Breast epithelium (tissue), 3 donors: ENCODE measurements around the gene PDGFRA.

Source experiments
- POLR2A ChIP-seq: fragments of 450-650 bp; IDR thresholded peaks from one replicate; pipeline ENCODE4 v1.6.1; 2016; ENCODE audit warnings: antibody characterized with exemption, mild to moderate bottlenecking, moderate library complexity
- POLR2AphosphoS5 ChIP-seq, 3 donors: sonication (generic); formaldehyde crosslinking; IDR thresholded peaks; one replicate each; pipeline ENCODE4 v1.6.1; 2017; ENCODE audit warnings: antibody characterized with exemption in 3 of 3
- TF ChIP-seq, protein P1 (sequence below), 3 donors: fragments of 450-650 bp; IDR thresholded peaks; one replicate each; pipeline ENCODE4 v1.5.1; 2016 to 2017; ENCODE audit warnings: antibody characterized with exemption in 3 of 3, mild to moderate bottlenecking in 3 of 3, moderate library complexity in 3 of 3

DNA sequence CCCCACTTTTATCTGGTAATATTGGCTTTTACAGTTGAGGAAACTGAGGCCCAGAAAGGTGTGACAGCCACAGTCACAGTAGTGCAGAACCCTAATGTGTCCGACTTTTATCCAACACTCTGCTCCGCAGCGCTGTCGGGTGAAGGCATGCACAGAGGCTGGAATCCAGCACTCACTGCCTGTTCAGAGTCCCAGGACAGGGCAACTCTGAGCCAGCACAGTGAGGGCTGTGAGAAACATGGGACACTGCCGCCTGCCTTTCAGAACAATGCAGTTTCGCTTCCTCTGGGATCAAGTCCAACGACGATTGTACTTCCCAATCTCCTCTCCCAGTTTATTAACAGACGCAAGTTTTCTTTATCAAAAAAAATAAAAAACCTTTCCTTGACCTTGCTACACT lies 41.9 kb upstream of the PDGFRA start:
- TF ChIP-seq, protein P1, sequence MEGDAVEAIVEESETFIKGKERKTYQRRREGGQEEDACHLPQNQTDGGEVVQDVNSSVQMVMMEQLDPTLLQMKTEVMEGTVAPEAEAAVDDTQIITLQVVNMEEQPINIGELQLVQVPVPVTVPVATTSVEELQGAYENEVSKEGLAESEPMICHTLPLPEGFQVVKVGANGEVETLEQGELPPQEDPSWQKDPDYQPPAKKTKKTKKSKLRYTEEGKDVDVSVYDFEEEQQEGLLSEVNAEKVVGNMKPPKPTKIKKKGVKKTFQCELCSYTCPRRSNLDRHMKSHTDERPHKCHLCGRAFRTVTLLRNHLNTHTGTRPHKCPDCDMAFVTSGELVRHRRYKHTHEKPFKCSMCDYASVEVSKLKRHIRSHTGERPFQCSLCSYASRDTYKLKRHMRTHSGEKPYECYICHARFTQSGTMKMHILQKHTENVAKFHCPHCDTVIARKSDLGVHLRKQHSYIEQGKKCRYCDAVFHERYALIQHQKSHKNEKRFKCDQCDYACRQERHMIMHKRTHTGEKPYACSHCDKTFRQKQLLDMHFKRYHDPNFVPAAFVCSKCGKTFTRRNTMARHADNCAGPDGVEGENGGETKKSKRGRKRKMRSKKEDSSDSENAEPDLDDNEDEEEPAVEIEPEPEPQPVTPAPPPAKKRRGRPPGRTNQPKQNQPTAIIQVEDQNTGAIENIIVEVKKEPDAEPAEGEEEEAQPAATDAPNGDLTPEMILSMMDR (IDR thresholded peaks at IDR 0.05): no peak
- TF ChIP-seq POLR2A (no peak), POLR2AphosphoS5 (IDR thresholded peaks at IDR 0.05) (no peak)
